Duodenal mucosa (tissue), 2 donors: ENCODE data around the gene HINT3.
"Not testable (repeated sequence)": the region's sequence is repeated elsewhere in the genome, so short reads cannot be mapped to it uniquely, and the experiment has no call there.

Experiments
- H3K27ac ChIP-seq: one replicate; pipeline ENCODE4 v1.7.0; 2013; ENCODE audit warnings: low read depth, low read length
- H3K27me3 ChIP-seq, 2 donors: one replicate each; pipeline ENCODE4 v1.7.0; 2013; ENCODE audit warnings: low read length in 2 of 2, control low read depth in 1 of 2; ENCODE audit not compliant: insufficient read depth in 2 of 2, control insufficient read depth in 1 of 2
- H3K36me3 ChIP-seq, 2 donors: one replicate each; pipeline ENCODE4 v1.7.0; 2013; ENCODE audit warnings: low read length in 2 of 2, control low read depth in 1 of 2; ENCODE audit not compliant: insufficient read depth in 2 of 2, control insufficient read depth in 1 of 2
- H3K4me1 ChIP-seq, 2 donors: one replicate each; pipeline ENCODE4 v1.7.0; 2013; ENCODE audit warnings: low read length in 2 of 2, control low read depth in 1 of 2; ENCODE audit not compliant: insufficient read depth in 2 of 2, control insufficient read depth in 1 of 2
- H3K4me3 ChIP-seq, 2 donors: one replicate each; pipeline ENCODE4 v1.7.0; 2013; ENCODE audit warnings: low read length in 2 of 2, low read depth in 1 of 2
- H3K9ac ChIP-seq, 2 donors: one replicate each; pipeline ENCODE4 v1.7.0; 2013; ENCODE audit warnings: low read length in 2 of 2, low read depth in 1 of 2
- H3K9me3 ChIP-seq, 2 donors: one replicate each; pipeline ENCODE4 v1.7.0; 2013; ENCODE audit warnings: low read length in 2 of 2, control low read depth in 1 of 2; ENCODE audit not compliant: control insufficient read depth in 1 of 2

HINT3 gene

DNA sequence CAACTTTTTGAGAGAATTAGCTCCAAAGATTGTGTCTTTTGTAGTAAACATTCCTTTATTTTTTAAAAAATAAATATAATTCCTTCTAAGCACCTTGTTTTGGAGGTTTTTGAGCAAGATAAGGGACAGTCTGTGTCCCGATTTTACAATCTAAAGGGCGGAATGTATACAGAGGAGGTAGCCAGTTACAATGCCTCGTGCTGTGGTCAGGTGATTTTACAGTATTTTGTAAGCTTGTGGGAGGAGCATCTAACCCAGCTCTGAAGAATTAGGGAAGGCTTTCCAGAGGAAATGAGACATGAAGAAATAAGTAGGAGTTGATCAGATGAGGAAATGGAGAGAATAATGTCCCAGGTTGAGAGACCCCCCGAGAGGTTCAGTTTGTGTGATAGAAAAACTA, 1.3 kb downstream of the HINT3 start:
- H3K9ac ChIP-seq, result peak overlapping the region in 1 of 2 donors; percentile 90
- H3K4me1 ChIP-seq, result peaks cover 16 to 23% of the 10 kb centered on the region in 2 donors
- H3K27ac ChIP-seq, result no peak overlapping the region
- peak overlapping the region; percentile 89 to 90 for H3K4me3 ChIP-seq
- H3K27me3 ChIP-seq, result no peaks in the 10 kb centered on the region
- no peaks in the 10 kb centered on the region for H3K9me3 ChIP-seq
- H3K36me3 ChIP-seq, result no peaks in the 10 kb centered on the region

DNA sequence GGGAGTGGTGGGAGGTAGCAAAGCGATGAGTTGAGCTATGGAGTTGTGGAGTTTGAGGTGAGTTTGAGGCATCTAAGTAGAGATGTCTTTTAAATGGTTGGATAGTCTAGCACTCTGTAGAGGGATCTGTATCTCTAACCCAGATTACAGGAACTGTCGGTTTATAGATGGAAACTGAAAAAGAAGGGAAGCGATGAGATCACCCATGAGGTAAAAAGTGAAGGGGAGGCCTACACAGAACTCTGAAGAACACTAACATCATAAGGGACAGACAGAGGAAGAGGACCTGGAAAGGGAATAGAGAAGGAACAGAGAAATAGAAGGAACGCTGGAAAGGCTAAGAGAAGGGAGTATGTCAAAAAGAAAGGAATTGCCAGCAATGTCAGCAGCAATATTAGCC, 2.5 kb downstream of the HINT3 start:
- no peaks in the 10 kb centered on the region for H3K36me3 ChIP-seq
- H3K4me1 ChIP-seq, result peaks cover 16 to 23% of the 10 kb centered on the region in 2 donors
- no peaks in the 10 kb centered on the region for H3K9me3 ChIP-seq
- H3K4me3 ChIP-seq, result no peak overlapping the region
- no peaks in the 10 kb centered on the region for H3K27me3 ChIP-seq
- no peak overlapping the region for H3K9ac ChIP-seq
- no peak overlapping the region for H3K27ac ChIP-seq

DNA sequence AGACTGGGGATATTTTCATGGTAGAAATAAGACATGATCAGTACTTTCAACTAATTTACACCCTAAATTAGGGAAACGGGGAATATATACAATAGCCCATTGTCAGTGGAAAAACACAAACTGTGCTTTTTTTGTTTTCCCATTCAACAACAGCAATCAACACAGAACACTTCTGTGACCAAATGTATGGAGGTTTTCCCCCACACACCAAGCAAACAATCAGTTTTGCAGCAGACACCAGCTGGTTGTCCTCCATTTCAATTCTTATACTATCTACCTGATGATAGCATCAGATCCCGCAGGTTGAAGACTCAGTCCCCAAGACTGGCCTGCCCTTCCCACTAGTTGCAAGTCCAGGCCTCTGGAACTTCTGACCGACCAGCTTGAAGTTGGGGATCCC, 4.5 kb downstream of the HINT3 start:
- Histone ChIP-seq H3K4me3 (no peak overlapping the region), H3K27ac (no peak overlapping the region), H3K9me3 (no peaks in the 10 kb centered on the region), H3K9ac (no peak overlapping the region), H3K4me1 (peaks cover 16 to 22% of the 10 kb centered on the region in 2 donors), H3K36me3 (no peaks in the 10 kb centered on the region), H3K27me3 (no peaks in the 10 kb centered on the region)

DNA sequence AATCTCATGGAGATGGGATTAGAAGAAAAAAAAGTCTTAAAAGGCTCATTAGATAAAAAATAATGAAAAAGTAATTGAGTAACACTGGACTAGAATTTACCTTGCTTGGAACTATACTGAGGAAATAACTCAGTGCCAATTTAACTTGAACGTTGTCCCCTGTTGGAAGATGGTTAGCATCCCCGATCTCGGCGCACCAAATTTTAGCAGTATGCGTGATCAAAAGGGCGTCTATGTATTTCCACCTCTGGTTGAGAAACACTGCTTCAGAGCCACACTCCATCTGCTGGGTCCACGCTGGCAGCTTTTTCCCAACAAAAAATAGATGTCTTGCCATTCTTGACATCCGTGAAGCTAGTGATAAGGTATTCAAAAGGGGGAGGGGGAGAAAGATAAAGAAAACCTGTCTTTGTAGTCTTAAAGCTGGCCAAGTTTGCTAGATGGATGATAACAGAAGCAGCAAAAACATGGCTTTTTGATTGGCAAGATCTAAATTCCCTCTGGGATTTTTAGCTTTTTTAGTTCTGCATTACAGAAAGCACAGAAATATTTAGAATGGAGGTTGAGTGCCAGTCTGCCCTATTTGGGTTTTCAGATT, 6.4 kb downstream of the HINT3 start:
- Histone ChIP-seq H3K27me3 (no peaks in the 10 kb centered on the region), H3K36me3 (peaks cover 0 to 9% of the 10 kb centered on the region in 2 donors), H3K9me3 (no peaks in the 10 kb centered on the region), H3K4me1 (peaks cover 8 to 13% of the 10 kb centered on the region in 2 donors), H3K9ac (no peak overlapping the region), H3K4me3 (no peak overlapping the region), H3K27ac (no peak overlapping the region)

DNA sequence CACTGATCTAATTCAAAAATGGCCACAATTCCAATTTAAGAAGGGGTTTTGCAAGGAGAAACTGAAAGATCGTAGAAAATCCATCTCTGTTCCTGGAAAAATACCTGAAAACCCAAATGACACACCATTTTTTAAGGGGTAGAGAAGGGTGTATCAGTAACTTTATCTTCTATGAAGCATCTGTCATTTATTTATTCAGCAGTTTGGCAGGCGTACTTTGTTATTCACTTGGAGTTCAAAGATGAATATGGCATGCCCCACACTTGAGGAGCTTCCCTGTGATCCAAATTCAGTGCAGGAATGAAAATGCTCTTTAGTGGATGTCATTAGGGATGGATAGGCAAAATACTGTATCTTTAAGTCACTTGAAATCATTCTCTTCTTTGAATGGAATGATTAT, 7.2 kb downstream of the HINT3 start:
- Histone ChIP-seq H3K4me3 (no peak overlapping the region), H3K27ac (no peak overlapping the region)

GRCh38 chr6:125966569-125966968, 10.0 kb downstream of the HINT3 start:
- H3K27me3 ChIP-seq, result no peaks in the 10 kb centered on the region
- H3K36me3 ChIP-seq, result peaks cover 0 to 12% of the 10 kb centered on the region in 2 donors
- no peak overlapping the region for H3K4me3 ChIP-seq
- no peak overlapping the region for H3K9ac ChIP-seq
- H3K27ac ChIP-seq, result no peak overlapping the region
- no peaks in the 10 kb centered on the region for H3K4me1 ChIP-seq
- no peaks in the 10 kb centered on the region for H3K9me3 ChIP-seq

More for the DNA sequence above, 7.2 kb downstream of the HINT3 start:
- Histone ChIP-seq H3K4me1 (peaks cover 0 to 5% of the 10 kb centered on the region in 2 donors), H3K27me3 (no peaks in the 10 kb centered on the region), H3K9me3 (no peaks in the 10 kb centered on the region), H3K9ac (no peak overlapping the region), H3K36me3 (peaks cover 0 to 12% of the 10 kb centered on the region in 2 donors)

- Histone ChIP-seq H3K27me3 (no peaks in the 10 kb centered on the region), H3K4me1 (no peaks in the 10 kb centered on the region), H3K9ac (no peak overlapping the region), H3K4me3 (no peak overlapping the region), H3K36me3 (peaks cover 0 to 22% of the 10 kb centered on the region in 2 donors), H3K27ac (no peak overlapping the region), H3K9me3 (no peaks in the 10 kb centered on the region)
These were observed 11.9 kb downstream of the HINT3 start for GRCh38 chr6:125968493-125968892.

DNA sequence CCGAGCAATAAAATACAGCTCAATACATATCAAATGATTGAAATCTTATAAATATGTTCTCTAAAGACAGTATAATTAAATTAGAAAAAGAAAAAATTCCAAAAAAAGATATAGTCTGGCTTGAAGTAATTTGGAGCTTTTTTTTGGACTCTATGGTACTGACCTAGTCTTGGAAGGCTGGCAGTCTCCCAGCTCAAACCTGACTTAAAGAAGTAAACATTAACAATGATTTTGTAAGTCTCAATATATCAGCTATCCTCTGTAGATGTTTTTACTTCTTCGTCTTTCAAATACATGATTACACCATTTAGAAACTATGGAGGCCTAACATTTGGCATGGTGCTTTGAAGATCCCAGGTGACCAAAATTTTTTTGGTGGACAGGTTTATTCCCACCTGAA, 14.2 kb downstream of the HINT3 start:
- Histone ChIP-seq H3K9ac (no peak overlapping the region), H3K27ac (no peak overlapping the region), H3K9me3 (no peaks in the 10 kb centered on the region), H3K4me1 (no peaks in the 10 kb centered on the region), H3K4me3 (no peak overlapping the region), H3K36me3 (peaks cover 6 to 35% of the 10 kb centered on the region in 2 donors), H3K27me3 (no peaks in the 10 kb centered on the region)

GRCh38 chr6:125972478-125972877, 15.9 kb downstream of the HINT3 start:
- not testable (repeated sequence) for H3K4me3 ChIP-seq, H3K9me3 ChIP-seq, H3K9ac ChIP-seq, H3K27me3 ChIP-seq, H3K4me1 ChIP-seq, H3K27ac ChIP-seq
- peaks cover 8 to 31% of the 10 kb centered on the region in 2 donors for H3K36me3 ChIP-seq

DNA sequence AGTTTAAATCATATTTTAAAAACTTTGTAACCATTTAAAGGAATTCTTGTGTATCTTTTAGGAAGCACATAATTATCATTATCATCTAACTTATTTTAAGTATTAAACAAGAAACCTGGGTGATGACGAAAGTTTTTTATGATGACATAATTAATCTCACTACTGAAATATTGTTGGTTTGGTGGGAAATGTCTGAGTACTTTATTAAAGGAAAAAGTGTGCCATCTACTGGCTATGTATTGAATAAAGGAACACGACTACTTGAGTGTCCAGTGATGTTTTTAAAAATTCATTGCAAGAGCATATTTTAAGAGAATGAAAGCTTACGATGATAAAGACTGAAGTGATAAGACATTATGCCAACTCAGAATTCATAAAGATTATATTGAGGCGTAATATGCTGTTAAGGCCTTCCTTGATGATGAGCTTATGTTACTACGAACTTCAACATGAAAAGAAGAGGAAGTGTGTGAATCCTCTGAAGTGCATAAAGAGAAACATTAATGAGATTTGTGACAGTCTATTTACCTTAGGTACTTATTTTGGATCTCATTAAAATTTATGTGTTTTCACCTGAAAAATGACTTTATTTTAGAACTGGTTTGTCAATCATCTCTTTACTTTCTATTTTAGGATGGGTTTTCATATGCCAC, 17.8 kb downstream of the HINT3 start:
- no peaks in the 10 kb centered on the region for H3K27me3 ChIP-seq
- H3K27ac ChIP-seq, result no peak overlapping the region
- no peak overlapping the region for H3K9ac ChIP-seq
- H3K4me3 ChIP-seq, result no peak overlapping the region
- H3K36me3 ChIP-seq, result peaks cover 8 to 23% of the 10 kb centered on the region in 2 donors
- H3K9me3 ChIP-seq, result no peaks in the 10 kb centered on the region
- no peaks in the 10 kb centered on the region for H3K4me1 ChIP-seq
